ENCODE results near the gene ISM1.

- TF ChIP-seq YY1 (IDR thresholded peaks at IDR 0.05; ENCODE audit: insufficient read depth, insufficient read length) (no peak), ZNF274 (IDR thresholded peaks at IDR 0.05; ENCODE audit: low read depth, low read length) (no peak), SUZ12 (IDR thresholded peaks at IDR 0.05; ENCODE audit: extremely low read depth, insufficient read depth, insufficient read length) (no peak)
Observed at GRCh38 chr20:13265941-13266340, 44.9 kb downstream of the ISM1 start.
